ENCODE results near the gene GDPD4.

DNA sequence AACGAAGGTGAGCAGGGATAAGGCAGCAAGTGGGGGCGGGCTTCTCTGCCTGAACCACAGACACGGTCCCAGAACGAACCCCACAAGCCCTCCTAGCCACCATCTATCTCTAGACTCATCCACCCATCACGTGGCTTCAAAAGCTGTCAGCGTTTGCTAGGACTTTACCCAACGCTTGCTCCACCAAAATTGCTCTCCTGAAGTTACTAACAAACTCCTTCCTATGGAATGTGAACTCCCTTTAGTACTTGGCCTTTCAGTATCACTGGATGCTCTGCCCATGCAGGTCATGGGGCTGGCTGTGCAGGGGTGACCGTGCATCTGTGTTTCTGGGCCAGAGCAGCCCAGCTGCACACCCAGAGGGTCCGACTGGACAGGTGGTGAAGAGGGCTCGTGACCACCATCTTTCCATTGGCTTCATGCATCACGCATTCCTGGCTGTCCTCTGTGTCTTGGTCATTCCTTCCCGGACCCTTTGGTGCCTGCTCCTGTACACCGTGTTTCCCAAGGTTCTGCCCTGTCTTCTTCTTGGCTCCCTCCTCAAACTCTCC, 88.4 kb downstream of the GDPD4 start:
- TF ChIP-seq, protein P1, sequence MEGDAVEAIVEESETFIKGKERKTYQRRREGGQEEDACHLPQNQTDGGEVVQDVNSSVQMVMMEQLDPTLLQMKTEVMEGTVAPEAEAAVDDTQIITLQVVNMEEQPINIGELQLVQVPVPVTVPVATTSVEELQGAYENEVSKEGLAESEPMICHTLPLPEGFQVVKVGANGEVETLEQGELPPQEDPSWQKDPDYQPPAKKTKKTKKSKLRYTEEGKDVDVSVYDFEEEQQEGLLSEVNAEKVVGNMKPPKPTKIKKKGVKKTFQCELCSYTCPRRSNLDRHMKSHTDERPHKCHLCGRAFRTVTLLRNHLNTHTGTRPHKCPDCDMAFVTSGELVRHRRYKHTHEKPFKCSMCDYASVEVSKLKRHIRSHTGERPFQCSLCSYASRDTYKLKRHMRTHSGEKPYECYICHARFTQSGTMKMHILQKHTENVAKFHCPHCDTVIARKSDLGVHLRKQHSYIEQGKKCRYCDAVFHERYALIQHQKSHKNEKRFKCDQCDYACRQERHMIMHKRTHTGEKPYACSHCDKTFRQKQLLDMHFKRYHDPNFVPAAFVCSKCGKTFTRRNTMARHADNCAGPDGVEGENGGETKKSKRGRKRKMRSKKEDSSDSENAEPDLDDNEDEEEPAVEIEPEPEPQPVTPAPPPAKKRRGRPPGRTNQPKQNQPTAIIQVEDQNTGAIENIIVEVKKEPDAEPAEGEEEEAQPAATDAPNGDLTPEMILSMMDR (IDR thresholded peaks at IDR 0.05), result no peak
- TF ChIP-seq POLR2A (IDR thresholded peaks at IDR 0.05), result no peak

Data from Peyer's patch (tissue), 4 donors.